ENCODE data around the gene CRTC1. TPM values are rescaled to one million over a fixed set of nuclear protein-coding genes. Genes with fewer than 3 reads are reported as not detected.

Gene CRTC1
- total RNA-seq, 1 donor from 2014 or later: 7.0 TPM

DNA sequence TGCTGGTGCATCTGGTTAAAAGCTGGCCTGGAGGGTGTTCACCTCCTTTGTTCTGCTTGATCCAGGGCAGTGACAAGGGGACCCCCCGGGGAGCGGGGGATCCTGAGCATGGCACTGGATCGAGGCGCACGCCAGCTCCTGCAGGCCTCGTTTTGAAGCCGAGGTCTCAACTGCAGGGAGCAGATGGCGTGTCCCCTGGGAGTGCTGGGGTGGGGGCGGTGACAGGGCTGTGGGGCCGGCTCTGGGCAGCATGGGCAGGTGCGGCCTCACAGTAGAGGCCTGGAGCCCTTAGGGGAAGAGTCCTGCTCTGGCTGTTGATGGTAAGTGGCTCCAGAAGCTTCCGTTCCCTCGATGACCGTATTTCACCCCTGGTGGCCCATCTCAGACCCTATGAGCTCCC is 51.8 kb downstream of the CRTC1 start:
- Mint-ChIP-seq H3K27ac (no peak overlapping the region), H3K36me3 (ENCODE audit: low read depth) (no peaks in the 10 kb centered on the region), H3K27me3 (ENCODE audit: low read depth) (no peaks in the 10 kb centered on the region), H3K4me3 (ENCODE audit: low read depth) (no peak overlapping the region), H3K9me3 (no peaks in the 10 kb centered on the region), H3K4me1 (ENCODE audit: low read depth) (no peaks in the 10 kb centered on the region)
- no peak for DNase-seq (ENCODE audit: low spot score)
- intact Hi-C loops (cut with micrococcal nuclease): no loop called here

DNA sequence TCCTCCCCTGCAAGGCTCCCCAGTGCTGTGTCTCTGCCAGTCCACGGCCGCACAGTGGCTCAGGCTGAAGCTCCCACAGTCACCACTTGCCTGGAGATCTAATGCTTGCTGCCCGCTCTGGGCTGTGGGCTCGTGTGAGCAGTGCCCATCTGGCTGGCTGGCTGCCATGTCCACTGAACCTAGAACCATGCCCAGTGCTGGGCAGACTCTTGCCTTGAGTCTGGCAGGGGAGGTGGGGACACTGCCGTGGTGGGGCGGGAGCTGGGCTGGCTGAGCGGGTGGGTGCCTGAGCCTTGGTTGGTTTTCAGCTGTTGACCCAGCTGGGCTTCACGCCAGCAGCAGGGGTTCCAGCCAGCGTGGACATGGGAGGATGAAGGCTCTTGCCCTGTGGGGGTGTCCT is 52.3 kb downstream of the CRTC1 start:
- H3K27me3 Mint-ChIP-seq (ENCODE audit: low read depth): no peaks in the 10 kb centered on the region
- no peaks in the 10 kb centered on the region for H3K36me3 Mint-ChIP-seq (ENCODE audit: low read depth)
- no peak overlapping the region for H3K27ac Mint-ChIP-seq

DNA sequence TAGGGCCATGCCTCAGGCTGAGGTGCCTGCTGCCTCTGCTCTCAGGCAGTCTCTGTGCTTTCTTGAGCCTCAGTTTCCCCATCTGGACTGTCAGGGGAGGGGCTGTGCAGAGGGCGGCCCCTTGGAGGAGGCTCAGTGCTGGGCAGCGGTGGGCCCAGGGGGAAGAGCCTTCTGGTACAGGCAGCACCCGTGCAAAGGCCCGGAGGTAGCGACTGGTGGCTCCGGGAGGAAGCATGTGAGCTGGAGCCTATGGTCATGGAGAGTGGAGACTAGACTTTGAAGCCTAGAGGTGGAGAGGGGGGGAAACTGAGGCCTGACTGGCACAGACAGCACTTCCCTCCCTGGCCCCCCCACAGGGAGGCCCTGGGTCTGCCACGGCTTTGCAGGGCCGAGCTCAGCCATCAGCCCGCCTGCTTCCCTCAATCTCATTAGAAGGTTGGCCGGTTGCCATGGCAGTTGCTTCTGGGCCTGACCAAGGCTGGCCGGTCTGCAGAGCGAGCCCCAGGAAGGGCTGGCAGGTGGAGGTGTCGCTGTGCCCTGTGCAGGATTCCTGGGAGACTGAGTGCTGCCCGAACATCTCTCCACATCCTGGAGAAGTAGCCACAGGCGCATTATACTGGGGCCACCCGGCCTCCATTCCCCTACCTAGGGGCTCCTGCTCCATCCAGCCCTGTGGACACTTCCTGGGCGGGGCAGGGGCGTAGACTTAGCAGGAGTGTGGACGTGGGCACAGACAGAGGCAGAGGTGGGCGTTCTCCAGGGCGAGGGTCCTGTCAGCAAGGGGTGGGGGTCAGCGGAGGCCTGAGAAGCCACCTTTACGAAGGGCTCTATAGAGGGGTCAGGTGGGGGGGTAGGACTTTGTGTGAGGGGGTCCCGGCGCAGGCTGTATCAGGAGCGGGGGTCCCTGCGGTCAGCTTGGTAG is 53.2 kb downstream of the CRTC1 start:
- no peaks in the 10 kb centered on the region for H3K27me3 Mint-ChIP-seq (ENCODE audit: low read depth)
- H3K4me3 Mint-ChIP-seq (ENCODE audit: low read depth): no peak overlapping the region
- H3K36me3 Mint-ChIP-seq (ENCODE audit: low read depth): no peaks in the 10 kb centered on the region
- no peaks in the 10 kb centered on the region for H3K9me3 Mint-ChIP-seq
- H3K27ac Mint-ChIP-seq: no peak overlapping the region
- H3K4me1 Mint-ChIP-seq (ENCODE audit: low read depth): no peaks in the 10 kb centered on the region
- no peak for DNase-seq (ENCODE audit: low spot score)
- intact Hi-C loops (cut with micrococcal nuclease): no loop called here

More for the DNA sequence above, 52.3 kb downstream of the CRTC1 start:
- H3K4me1 Mint-ChIP-seq (ENCODE audit: low read depth): no peaks in the 10 kb centered on the region
- no peaks in the 10 kb centered on the region for H3K9me3 Mint-ChIP-seq
- intact Hi-C loops (cut with micrococcal nuclease): no loop called here
- DNase-seq (ENCODE audit: low spot score): no peak
- no peak overlapping the region for H3K4me3 Mint-ChIP-seq (ENCODE audit: low read depth)

DNA sequence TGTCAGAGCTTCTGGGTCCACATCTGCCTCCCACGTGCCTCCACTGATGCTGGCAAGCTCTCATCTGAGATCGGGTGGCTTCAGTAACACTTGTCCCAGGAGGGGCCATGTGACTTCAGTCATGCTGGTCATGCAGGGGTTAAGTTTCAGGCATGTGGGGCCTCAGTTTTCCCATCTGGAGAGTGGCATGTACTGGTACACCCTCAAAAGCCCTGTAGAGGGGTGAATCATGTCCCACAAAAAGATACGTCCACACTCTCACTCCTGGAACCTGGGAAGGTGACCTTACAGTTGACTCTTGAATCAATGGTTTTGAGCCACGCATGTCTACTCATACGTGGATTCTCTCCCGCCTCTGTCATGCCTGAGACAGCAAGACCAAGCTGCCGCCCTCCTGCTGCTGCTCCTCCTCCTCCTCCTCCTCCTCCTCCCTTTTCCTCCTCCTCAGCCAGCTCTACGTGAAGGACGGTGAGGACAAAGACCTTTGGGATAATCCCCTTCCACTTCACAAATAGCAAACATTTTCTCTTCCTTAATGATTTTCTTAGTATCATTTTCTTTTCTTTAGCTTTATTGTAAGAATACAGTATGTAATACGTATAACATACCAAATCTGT is 54.0 kb downstream of the CRTC1 start:
- Mint-ChIP-seq H3K27ac (no peak overlapping the region), H3K4me1 (ENCODE audit: low read depth) (no peaks in the 10 kb centered on the region), H3K36me3 (ENCODE audit: low read depth) (no peaks in the 10 kb centered on the region), H3K4me3 (ENCODE audit: low read depth) (no peak overlapping the region), H3K27me3 (ENCODE audit: low read depth) (no peaks in the 10 kb centered on the region), H3K9me3 (no peaks in the 10 kb centered on the region)
- intact Hi-C loops (cut with micrococcal nuclease): no loop called here
- no peak for DNase-seq (ENCODE audit: low spot score)

DNA sequence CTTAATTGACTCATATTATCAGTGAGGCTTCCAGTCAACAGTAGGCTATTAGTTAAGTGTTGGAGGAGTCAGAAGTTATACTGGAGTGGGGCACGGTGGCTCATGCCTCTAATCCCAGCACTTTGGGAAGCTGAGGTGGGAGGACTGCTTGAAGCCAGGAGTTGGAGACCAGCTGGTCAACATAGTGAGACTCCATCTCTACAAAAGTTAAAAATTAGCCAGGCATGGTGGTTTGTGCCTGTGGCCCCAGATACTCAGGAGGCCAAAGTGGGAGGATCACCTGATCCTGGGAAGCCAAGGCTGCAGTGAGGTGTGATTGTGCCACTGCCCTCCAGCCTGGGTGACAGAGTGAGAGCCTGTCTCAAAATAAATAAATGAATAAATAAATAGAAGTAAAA is 54.5 kb downstream of the CRTC1 start:
- no peak overlapping the region for H3K4me3 Mint-ChIP-seq (ENCODE audit: low read depth)
- intact Hi-C loops (cut with micrococcal nuclease): no loop called here
- H3K27me3 Mint-ChIP-seq (ENCODE audit: low read depth): no peaks in the 10 kb centered on the region
- H3K9me3 Mint-ChIP-seq: no peaks in the 10 kb centered on the region
- no peak for DNase-seq (ENCODE audit: low spot score)
- no peak overlapping the region for H3K27ac Mint-ChIP-seq
- no peaks in the 10 kb centered on the region for H3K4me1 Mint-ChIP-seq (ENCODE audit: low read depth)
- no peaks in the 10 kb centered on the region for H3K36me3 Mint-ChIP-seq (ENCODE audit: low read depth)

DNA sequence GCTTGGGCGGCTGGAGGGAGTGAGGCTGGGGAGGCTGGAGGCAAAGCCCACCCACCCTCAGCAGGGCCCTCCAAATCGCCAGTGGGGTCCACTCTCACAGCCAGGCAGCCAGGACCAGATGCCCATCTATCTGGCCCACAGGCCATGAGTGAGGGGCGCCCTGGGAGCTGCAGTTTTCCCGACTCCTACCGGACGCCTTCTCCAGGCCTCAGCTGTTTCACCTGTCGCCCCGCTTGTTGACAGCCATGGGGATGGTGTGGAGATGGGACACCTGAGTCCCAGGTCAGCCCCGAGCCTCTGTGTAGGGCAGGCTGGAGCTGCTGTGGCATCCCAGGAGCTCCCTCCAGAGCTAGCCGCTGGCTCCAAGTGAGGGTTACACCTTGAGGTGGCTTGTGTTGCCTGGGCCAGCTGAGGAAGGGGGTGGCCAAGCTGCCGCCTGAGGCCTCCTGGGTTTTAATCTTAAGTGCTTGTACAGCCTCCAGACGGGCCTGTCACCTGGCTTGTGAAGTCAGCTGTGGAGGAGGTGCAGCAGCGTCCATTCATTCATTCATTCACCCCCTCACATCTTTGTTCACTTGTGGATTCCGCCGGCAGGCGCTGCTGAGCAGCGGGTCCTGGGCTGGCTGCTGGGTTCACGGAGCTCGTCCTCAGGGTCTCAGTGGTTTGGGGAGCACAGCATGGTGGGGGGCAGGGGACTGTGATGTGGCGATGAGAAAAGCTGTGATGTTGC is 55.6 kb downstream of the CRTC1 start:
- H3K36me3 Mint-ChIP-seq (ENCODE audit: low read depth): no peaks in the 10 kb centered on the region
- no peak overlapping the region for H3K27ac Mint-ChIP-seq
- intact Hi-C loops (cut with micrococcal nuclease): no loop called here
- H3K4me3 Mint-ChIP-seq (ENCODE audit: low read depth): no peak overlapping the region
- DNase-seq (ENCODE audit: low spot score): no peak
- no peaks in the 10 kb centered on the region for H3K27me3 Mint-ChIP-seq (ENCODE audit: low read depth)
- H3K4me1 Mint-ChIP-seq (ENCODE audit: low read depth): no peaks in the 10 kb centered on the region
- H3K9me3 Mint-ChIP-seq: no peaks in the 10 kb centered on the region

DNA sequence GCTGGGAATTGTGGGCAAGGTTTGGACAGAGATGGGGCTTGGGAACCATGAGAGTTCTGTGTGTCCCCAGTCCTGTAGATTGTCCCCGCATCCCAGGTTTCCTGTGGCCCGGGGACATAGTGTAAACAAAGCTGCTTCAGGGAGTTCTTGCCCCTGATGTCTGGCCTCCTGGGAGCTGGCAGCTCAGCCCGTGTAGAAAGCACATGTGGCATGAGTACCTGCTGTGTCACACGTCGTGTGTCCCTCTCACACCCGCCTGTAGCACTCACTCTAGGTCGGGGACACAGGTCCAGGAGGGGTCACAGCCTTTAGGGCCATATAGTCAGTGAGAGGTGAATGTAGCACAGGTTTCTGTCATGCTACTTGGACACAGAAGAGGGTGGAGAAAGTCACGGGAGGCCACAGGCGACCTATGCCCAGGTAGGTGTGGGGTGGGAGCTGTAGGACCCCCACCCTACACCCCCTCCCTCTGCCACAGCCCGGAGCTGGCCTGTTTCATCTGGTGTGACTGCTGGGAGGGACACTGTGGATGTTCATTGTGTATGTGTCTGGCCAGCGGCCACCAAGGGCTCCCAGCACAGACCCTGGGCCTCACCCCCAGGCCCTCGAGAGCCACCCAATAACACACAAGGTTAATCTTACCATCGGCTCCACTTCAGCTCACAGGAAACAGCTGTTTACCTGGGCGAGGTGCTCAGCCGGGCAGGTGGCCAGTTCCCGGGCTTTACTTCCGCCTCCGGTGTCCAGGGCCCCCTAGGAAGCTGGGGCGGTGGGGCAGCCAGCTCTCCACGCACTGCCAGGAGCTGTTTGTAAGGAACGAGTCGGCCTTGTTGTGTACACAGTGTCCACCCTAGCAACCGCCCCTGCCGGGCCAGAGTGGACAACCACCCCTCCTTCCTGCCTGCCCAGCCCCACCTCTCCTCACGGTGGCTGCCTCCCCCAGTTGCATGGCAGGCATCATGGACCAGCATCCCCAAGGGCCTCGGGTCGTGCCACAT is 57.9 kb downstream of the CRTC1 start:
- no peak for DNase-seq (ENCODE audit: low spot score)
- no peaks in the 10 kb centered on the region for H3K27me3 Mint-ChIP-seq (ENCODE audit: low read depth)
- no peaks in the 10 kb centered on the region for H3K9me3 Mint-ChIP-seq
- H3K36me3 Mint-ChIP-seq (ENCODE audit: low read depth): no peaks in the 10 kb centered on the region
- no peaks in the 10 kb centered on the region for H3K4me1 Mint-ChIP-seq (ENCODE audit: low read depth)
- H3K27ac Mint-ChIP-seq: no peak overlapping the region
- intact Hi-C loops (cut with micrococcal nuclease): no loop called here
- H3K4me3 Mint-ChIP-seq (ENCODE audit: low read depth): no peak overlapping the region

DNA sequence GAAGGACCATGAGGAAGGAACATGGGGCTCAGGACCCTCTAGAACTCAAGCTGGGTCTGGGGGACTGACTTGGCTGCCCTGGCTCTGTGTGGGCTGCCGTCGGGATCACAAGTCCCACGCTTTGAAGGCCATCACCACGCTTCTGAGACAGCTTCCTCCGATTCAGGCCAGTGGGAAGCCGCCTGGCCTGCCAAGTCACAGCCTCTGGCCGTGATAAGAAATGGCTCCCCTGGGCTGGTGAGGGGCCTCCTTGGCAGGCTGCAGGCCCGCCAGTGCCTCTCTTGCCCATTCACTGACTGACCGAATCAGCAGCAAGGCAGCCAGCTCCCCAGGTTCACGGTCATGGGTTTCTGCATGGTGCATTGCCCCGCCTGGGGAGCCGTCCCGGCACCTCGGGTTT is 58.8 kb downstream of the CRTC1 start:
- Mint-ChIP-seq H3K9me3 (no peaks in the 10 kb centered on the region), H3K36me3 (ENCODE audit: low read depth) (no peaks in the 10 kb centered on the region), H3K27me3 (ENCODE audit: low read depth) (no peaks in the 10 kb centered on the region), H3K4me1 (ENCODE audit: low read depth) (no peaks in the 10 kb centered on the region), H3K27ac (no peak overlapping the region), H3K4me3 (ENCODE audit: low read depth) (no peak overlapping the region)
- DNase-seq (ENCODE audit: low spot score): no peak
- intact Hi-C loops (cut with micrococcal nuclease): no loop called here

DNA sequence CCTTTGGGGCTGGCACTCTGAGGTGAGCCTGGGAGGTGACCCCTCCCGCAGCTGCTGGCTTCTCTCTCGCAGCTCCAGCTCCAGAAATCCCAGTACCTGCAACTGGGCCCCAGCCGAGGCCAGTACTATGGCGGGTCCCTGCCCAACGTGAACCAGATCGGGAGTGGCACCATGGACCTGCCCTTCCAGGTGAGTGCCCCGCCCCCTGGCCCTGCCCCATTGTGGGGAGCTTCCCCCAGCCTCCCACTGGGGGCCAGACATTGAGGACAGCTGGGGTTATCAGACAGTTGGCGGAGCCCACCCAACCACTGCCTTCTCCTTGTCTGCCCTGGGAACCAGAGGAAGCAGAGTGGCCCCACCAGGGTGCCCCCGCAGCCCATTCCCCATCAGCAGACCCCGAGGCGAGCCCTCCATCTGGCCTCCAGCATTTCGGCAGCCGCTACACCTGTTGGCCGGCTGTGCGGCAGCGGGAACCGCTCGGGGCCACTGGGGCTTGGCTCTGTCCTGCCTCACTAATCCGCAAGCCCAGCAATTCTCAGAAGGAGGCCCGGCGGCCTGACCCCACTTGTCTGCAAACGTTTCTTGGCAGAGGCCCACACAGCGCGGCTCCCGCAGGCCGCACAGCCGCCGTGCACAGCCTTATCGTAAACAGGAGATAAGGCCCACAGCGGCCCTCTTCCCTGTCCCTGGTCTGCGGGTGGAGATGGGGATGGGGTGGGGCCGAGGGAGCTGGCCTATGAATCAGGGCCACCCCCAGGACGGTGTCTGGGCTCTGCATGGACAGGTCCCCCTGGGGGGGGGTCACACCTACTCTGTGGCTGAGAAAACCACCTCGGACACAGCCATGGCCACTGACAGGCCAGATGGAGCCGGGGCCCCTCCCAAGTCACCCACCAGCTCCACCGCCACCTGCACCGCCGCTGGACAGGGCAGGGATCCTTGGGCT is 59.6 kb downstream of the CRTC1 start:
- no peak for DNase-seq (ENCODE audit: low spot score)
- no peaks in the 10 kb centered on the region for H3K27me3 Mint-ChIP-seq (ENCODE audit: low read depth)
- intact Hi-C loops (cut with micrococcal nuclease): no loop called here

DNA sequence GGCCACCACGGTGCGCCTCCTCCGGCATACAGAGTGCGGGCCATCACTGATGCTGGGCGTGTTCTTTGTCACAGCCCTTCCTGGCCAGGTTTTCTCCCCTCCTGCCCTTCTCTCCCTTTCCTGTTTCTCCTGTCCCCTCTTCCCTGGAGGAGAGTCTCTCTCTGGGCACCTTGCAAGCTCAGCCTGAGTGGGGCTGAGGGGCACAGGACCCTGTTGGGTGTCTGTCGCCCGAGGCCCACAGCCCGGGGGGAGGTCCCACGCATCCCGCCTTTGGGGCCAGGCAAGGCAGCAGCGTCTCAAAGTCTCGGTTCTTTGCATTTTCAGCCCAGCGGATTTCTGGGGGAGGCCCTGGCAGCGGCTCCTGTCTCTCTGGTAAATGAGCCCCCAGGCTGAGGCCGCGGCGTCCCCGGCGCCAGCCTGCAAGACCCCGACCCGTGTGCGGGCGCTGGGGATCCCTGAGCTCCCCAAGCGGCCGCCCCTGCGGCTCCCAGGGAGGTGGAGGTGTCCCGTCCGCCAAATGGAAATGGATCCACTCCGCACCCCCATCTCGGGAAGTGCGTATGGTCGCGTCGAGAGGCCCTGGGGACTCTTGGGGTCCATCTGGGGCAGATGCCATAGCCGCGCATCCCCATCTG is 60.4 kb downstream of the CRTC1 start:
- Mint-ChIP-seq H3K27me3 (ENCODE audit: low read depth) (no peaks in the 10 kb centered on the region), H3K9me3 (no peaks in the 10 kb centered on the region), H3K36me3 (ENCODE audit: low read depth) (no peaks in the 10 kb centered on the region), H3K4me3 (ENCODE audit: low read depth) (no peak overlapping the region), H3K27ac (no peak overlapping the region), H3K4me1 (ENCODE audit: low read depth) (no peaks in the 10 kb centered on the region)
- intact Hi-C loops (cut with micrococcal nuclease): no loop called here
- DNase-seq (ENCODE audit: low spot score): no peak

More for the DNA sequence above, 59.6 kb downstream of the CRTC1 start:
- Mint-ChIP-seq H3K36me3 (ENCODE audit: low read depth) (no peaks in the 10 kb centered on the region), H3K4me3 (ENCODE audit: low read depth) (no peak overlapping the region), H3K9me3 (no peaks in the 10 kb centered on the region), H3K4me1 (ENCODE audit: low read depth) (no peaks in the 10 kb centered on the region), H3K27ac (no peak overlapping the region)

DNA sequence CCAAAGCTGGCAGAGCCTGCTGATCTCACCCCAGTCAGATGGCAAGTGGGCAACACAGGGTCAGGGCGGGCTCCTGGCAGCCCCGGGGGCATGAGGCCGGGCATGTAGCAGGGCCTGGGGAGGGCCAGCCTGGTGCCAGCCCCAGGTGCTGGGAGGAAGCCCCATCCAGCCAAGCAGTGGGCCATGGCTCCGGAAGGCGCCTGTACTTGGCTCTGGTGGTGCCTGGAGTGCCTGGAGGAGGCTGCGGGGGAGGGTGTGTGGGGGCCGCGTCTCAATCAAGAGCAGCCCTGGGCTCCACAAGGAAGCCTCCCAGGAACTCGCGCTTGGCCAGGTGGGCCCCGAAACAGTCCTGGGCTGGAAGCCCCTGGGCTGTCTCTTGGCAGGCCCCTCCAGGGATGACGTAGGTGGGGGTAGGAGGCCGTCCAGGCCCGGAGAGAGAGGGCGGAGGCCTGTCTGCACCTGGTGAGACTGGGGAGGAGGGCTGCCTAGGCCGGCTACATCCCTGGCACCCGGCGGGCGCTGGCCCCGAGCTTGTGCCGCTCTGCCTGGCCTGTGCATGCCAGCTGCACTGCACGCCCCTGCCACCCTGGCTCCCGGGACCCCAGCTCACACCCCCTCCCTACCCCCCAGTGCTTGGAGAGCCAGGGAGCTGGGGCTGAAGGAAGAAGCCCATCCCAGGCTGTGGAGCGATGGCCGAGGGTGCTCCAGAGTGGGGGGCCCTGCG is 61.7 kb downstream of the CRTC1 start:
- Mint-ChIP-seq H3K27ac (no peak overlapping the region), H3K9me3 (no peaks in the 10 kb centered on the region), H3K4me1 (ENCODE audit: low read depth) (no peaks in the 10 kb centered on the region), H3K27me3 (ENCODE audit: low read depth) (no peaks in the 10 kb centered on the region), H3K4me3 (ENCODE audit: low read depth) (no peak overlapping the region), H3K36me3 (ENCODE audit: low read depth) (no peaks in the 10 kb centered on the region)
- intact Hi-C loops (cut with micrococcal nuclease): no loop called here
- no peak for DNase-seq (ENCODE audit: low spot score)
